GM12878 (cell line): ENCODE data around the gene RAPGEF4. TPM values are rescaled to one million over a fixed set of nuclear protein-coding genes. Genes with fewer than 3 reads are reported as not detected.

ENCODE experiments used
- ATAC-seq: fragments of 200-7000 bp; cut with Tn5 transposase; 3 replicates; pipeline ENCODE4 v1.9.1; 2020; ENCODE audit warnings: mild to moderate bottlenecking, moderate library complexity
- BruUV-seq: library from RNA; stranded (reverse); fragments of 400-500 nt; replicated peaks from 2 replicates; lab custom pipeline; 2021; lab: Mats Ljungman, UMichigan
- CTCF ChIA-PET: fragments of 300-600 bp; sonication (Branson Sonifier 250); formaldehyde crosslinking; extraction: SDS; loops from one replicate; lab custom pipeline; 2021; ENCODE audit warnings: inconsistent platforms; lab: Yijun Ruan, JAX
- POLR2A ChIA-PET: fragments of 350-600 bp; formaldehyde crosslinking; extraction: SDS; loops from one replicate; lab custom pipeline; 2021; ENCODE audit warnings: inconsistent platforms; lab: Charles Lee
- RAD21 ChIA-PET: fragments of 300-600 bp; sonication (Branson Sonifier 250); formaldehyde crosslinking; loops from one replicate; lab custom pipeline; 2023; ENCODE audit warnings: antibody characterized with exemption; ENCODE audit not compliant: unreplicated experiment; lab: Charles Lee
- SMC1A ChIA-PET: fragments of 300-600 bp; sonication (Branson Sonifier 250); formaldehyde crosslinking; loops from one replicate; lab custom pipeline; 2023; ENCODE audit not compliant: unreplicated experiment, uncharacterized antibody; lab: Charles Lee
- DNase-seq: peaks from one replicate; pipeline ENCODE4 v3.0.0-alpha.2; 2011; ENCODE audit warnings: low read depth, low spot score
- FAIRE-seq: peaks from 3 replicates; lab custom pipeline; 2011; peaks lifted over from hg19 to GRCh38; lab: Jason Lieb, UNC
- H2AFZ ChIP-seq: 2 replicates; pipeline ENCODE4 v1.6.0; 2011; ENCODE audit warnings: low read depth, low read length, control low read depth; ENCODE audit not compliant: control insufficient read depth
- H3K27ac ChIP-seq: 2 replicates; pipeline ENCODE4 v1.5.1; 2011; ENCODE audit warnings: control low read depth; ENCODE audit not compliant: control insufficient read depth, insufficient read depth
- H3K27me3 ChIP-seq, 2 experiments: replicated peaks in 1 of 2; 2 replicates each; pipeline versions ENCODE4 v1.6.0 to v1.6.1; 2011; ENCODE audit warnings: low read length in 1 of 2; ENCODE audit not compliant: control insufficient read depth in 2 of 2, insufficient read depth in 2 of 2
- H3K36me3 ChIP-seq, 2 experiments: 2 replicates each; pipeline ENCODE4 v1.5.1; 2011; ENCODE audit warnings: low read length in 1 of 2; ENCODE audit not compliant: control insufficient read depth in 2 of 2, insufficient read depth in 2 of 2
- H3K4me1 ChIP-seq: 2 replicates; pipeline ENCODE4 v1.6.1; 2011; ENCODE audit warnings: mild to moderate bottlenecking, low read length, moderate library complexity, mixed read lengths; ENCODE audit not compliant: control insufficient read depth, insufficient read depth
- H3K4me2 ChIP-seq: 2 replicates; pipeline ENCODE4 v1.6.0; 2011; ENCODE audit warnings: control low read depth; ENCODE audit not compliant: control insufficient read depth, insufficient read depth
- H3K4me3 ChIP-seq: fragments of 200-600 bp; sonication (generic); 2 replicates; pipeline ENCODE4 v1.5.1; 2016
- H3K79me2 ChIP-seq: 2 replicates; pipeline ENCODE4 v1.6.0; 2011; ENCODE audit warnings: low read length; ENCODE audit not compliant: control insufficient read depth, insufficient read depth
- H3K9ac ChIP-seq: 2 replicates; pipeline ENCODE4 v1.8.0; 2011; ENCODE audit warnings: low read length, control low read depth, mixed read lengths; ENCODE audit not compliant: control insufficient read depth, insufficient read depth
- H3K9me3 ChIP-seq: replicated peaks from 3 replicates; pipeline ENCODE4 v1.5.1; 2011; ENCODE audit warnings: mild to moderate bottlenecking, low read length; ENCODE audit not compliant: control insufficient read depth, insufficient read depth
- H4K20me1 ChIP-seq: 2 replicates; pipeline ENCODE4 v1.6.0; 2011; ENCODE audit not compliant: control insufficient read depth, insufficient read depth
- CHD2 ChIP-seq: IDR thresholded peaks from 2 replicates; pipeline ENCODE4 v1.6.1; 2011; ENCODE audit warnings: low read depth, low read length, improper control_type of control experiment, borderline replicate concordance
- CREB1 ChIP-seq: IDR thresholded peaks from 2 replicates; pipeline ENCODE4 v1.6.1; 2012; ENCODE audit warnings: low read depth, mild to moderate bottlenecking, inconsistent platforms
- HDGF ChIP-seq: fragments of 450-650 bp; IDR thresholded peaks from 2 replicates; pipeline ENCODE4 v1.6.1; 2016; ENCODE audit warnings: antibody characterized with exemption
- KDM1A ChIP-seq: fragments of 200-600 bp; sonication (generic); IDR thresholded peaks from 2 replicates; pipeline ENCODE4 v1.6.1; 2016; ENCODE audit warnings: borderline replicate concordance
- RBBP5 ChIP-seq: fragments of 200-600 bp; sonication (generic); conservative IDR thresholded peaks from 2 replicates; pipeline ENCODE4 v1.6.1; 2016
- SMAD5 ChIP-seq: IDR thresholded peaks from 2 replicates; pipeline ENCODE4 v1.6.1; 2016; ENCODE audit warnings: antibody characterized with exemption, low read depth
- ZBED1 ChIP-seq: IDR thresholded peaks from 2 replicates; pipeline ENCODE4 v1.6.1; 2016; ENCODE audit warnings: borderline replicate concordance
- WGBS: methylation state at CpG from one replicate; pipeline ENCODE4 v1.1.6; 2016; ENCODE audit warnings: low lambda C conversion rate; ENCODE audit not compliant: insufficient replicate concordance, insufficient coverage; ENCODE audit errors: missing lambda C conversion rate; 5-methylcytosine and 5-hydroxymethylcytosine counted together
- in situ Hi-C: fragments of 300-500 bp; cut with MboI; formaldehyde crosslinking; loops from 9 replicates; pipeline ENCODE4 v1.14.3; 2018; ENCODE audit warnings: mixed read lengths
- intact Hi-C: fragments of 100-400 bp; cut with micrococcal nuclease; formaldehyde crosslinking; loops from one replicate; pipeline ENCODE4 v1.14.2; 2022; ENCODE audit not compliant: unreplicated experiment
- polyA plus RNA-seq, 11 experiments: library from polyadenylated mRNA; depleted of rRNA in 4 of 11; unstranded in 6 of 11; stranded (reverse) in 5 of 11; fragments of >200 nt; fragmentation: Nextera tagmentation in 4 of 11; fragmentation: Illumina TruSeq in 1 of 11; extraction: Ambion mirVana in 4 of 11; extraction: Trizol in 1 of 11; gene quantifications; 1 replicate in 1 of 11; 2 replicates in 10 of 11; pipeline versions ENCODE4 v1.2.1 to v1.2.3, GENCODE V29; 2011 to 2016; ENCODE audit warnings: inconsistent platforms in 2 of 11, missing spikeins in 2 of 11, low read depth in 1 of 11
- total RNA-seq, 4 experiments: library from RNA; depleted of rRNA in 3 of 4; stranded (reverse); fragments of >200 nt in 3 of 4; fragmentation: Illumina TruSeq in 1 of 4; extraction: Trizol in 1 of 4; gene quantifications; 2 replicates each; pipeline versions ENCODE4 v1.2.1 to v1.2.3, GENCODE V29; 2013 to 2021
- TF ChIP-seq, protein P1 (sequence below): fragments of 450-650 bp; IDR thresholded peaks from 2 replicates; pipeline ENCODE4 v1.6.1; 2017; ENCODE audit warnings: antibody characterized with exemption, mild to moderate bottlenecking, moderate library complexity
- TF ChIP-seq, protein P2 (sequence below): fragments of 450-650 bp; IDR thresholded peaks from 2 replicates; pipeline ENCODE4 v1.6.1; 2014; ENCODE audit warnings: mild to moderate bottlenecking

Gene RAPGEF4
- total and polyA plus RNA-seq, 10 of the 15 experiments (the other 5 are each of a cell fraction or from before 2014, with no cell fraction given): 0.18 TPM; not detected in 8

DNA sequence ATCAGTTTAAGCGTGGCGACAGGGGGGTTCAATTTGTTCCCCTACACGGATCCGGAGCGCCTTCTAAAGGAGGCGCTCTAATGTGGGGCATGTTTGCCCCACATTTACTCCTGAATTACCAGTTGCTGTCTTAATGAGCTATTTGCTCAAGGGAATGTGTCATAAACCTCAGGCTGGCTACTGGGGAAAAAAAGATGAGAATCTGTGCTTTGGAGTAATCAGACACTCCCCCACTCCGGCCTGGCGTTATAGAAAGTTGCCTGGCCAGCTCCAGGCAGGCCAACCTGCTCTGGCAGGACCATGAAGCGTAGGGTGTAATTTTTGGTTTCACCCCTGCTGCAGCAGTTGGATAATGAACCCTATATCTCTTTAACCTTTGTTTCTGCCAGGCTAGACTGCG is 309.0 kb downstream of the RAPGEF4 start (continued):
- TF ChIP-seq, protein P1, sequence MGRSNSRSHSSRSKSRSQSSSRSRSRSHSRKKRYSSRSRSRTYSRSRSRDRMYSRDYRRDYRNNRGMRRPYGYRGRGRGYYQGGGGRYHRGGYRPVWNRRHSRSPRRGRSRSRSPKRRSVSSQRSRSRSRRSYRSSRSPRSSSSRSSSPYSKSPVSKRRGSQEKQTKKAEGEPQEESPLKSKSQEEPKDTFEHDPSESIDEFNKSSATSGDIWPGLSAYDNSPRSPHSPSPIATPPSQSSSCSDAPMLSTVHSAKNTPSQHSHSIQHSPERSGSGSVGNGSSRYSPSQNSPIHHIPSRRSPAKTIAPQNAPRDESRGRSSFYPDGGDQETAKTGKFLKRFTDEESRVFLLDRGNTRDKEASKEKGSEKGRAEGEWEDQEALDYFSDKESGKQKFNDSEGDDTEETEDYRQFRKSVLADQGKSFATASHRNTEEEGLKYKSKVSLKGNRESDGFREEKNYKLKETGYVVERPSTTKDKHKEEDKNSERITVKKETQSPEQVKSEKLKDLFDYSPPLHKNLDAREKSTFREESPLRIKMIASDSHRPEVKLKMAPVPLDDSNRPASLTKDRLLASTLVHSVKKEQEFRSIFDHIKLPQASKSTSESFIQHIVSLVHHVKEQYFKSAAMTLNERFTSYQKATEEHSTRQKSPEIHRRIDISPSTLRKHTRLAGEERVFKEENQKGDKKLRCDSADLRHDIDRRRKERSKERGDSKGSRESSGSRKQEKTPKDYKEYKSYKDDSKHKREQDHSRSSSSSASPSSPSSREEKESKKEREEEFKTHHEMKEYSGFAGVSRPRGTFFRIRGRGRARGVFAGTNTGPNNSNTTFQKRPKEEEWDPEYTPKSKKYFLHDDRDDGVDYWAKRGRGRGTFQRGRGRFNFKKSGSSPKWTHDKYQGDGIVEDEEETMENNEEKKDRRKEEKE: no peak
- TF ChIP-seq ZBED1 (no peak), SMAD5 (no peak), KDM1A (no peak)

DNA sequence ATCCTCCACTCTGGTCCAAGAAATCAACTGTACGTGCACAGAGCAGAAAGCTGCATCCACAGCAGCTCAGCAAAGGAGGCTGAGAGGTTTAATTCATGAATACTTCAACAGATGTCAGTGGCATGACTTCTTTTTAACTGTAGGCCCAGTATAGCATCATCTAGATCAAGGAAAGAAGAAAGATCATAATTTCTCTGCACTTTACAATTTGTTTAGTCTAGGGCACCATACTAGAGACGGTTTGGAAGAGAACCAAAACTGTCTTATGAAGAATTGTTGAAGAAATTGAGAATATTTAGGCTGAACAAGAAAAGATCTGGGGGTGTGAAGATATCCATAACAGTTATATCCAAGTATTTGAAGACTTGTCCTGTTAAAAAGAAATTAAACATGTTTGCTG is 309.5 kb downstream of the RAPGEF4 start:
- Histone ChIP-seq H3K36me3 (no peaks in the 10 kb centered on the region), H3K9me3 (no peaks in the 10 kb centered on the region), H3K9ac (no peak overlapping the region), H3K79me2 (no peaks in the 10 kb centered on the region), H3K4me1 (no peaks in the 10 kb centered on the region), H2AFZ (no peak overlapping the region), H3K4me2 (no peak overlapping the region), H3K4me3 (no peak overlapping the region), H3K27ac (no peak overlapping the region), H4K20me1 (no peaks in the 10 kb centered on the region; the same call in 1 of the 2 replicates), H3K27me3 (no peaks in the 10 kb centered on the region)
- ChIA-PET RAD21 (no interaction called here), CTCF (interaction anchor here (1.0 to 2.3 kb wide), 2 partner anchors 11 to 18 kb away, joined by 4 to 7 read pairs; no protein-coding TSS in a partner anchor), SMC1A (no interaction called here), POLR2A (no interaction called here)
- in situ Hi-C loops (no loop called here), intact Hi-C loops (no loop called here)
- FAIRE-seq: no peak
- 65% methylated on average over 2 of the region's 2 CpGs for WGBS
- no peak for DNase-seq
- no TSS peak for BruUV-seq
- no peak for TF ChIP-seq RBBP5
- TF ChIP-seq, protein P2, sequence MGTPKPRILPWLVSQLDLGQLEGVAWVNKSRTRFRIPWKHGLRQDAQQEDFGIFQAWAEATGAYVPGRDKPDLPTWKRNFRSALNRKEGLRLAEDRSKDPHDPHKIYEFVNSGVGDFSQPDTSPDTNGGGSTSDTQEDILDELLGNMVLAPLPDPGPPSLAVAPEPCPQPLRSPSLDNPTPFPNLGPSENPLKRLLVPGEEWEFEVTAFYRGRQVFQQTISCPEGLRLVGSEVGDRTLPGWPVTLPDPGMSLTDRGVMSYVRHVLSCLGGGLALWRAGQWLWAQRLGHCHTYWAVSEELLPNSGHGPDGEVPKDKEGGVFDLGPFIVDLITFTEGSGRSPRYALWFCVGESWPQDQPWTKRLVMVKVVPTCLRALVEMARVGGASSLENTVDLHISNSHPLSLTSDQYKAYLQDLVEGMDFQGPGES: no peak
- TF ChIP-seq HDGF: no peak
- no peak for TF ChIP-seq CREB1
- TF ChIP-seq CHD2: no peak
- no peak for ATAC-seq
